Hematopoietic multipotent progenitor cell treated with erythropoietin and hydrocortisone succinate and interleukin-3 and kit ligand, for 17 days (in vitro differentiated cells): ENCODE measurements around the gene CLEC18A.
A peak's percentile ranks its signal among the peaks of the same experiment; 100 is the strongest.
"Not testable (repeated sequence)": the region's sequence is repeated elsewhere in the genome, so short reads cannot be mapped to it uniquely, and the experiment has no call there.

Experiments
- DNase-seq: peaks from one replicate; pipeline ENCODE4 v3.0.0-alpha.2; 2015; ENCODE audit warnings: low spot score

Gene CLEC18A

DNA sequence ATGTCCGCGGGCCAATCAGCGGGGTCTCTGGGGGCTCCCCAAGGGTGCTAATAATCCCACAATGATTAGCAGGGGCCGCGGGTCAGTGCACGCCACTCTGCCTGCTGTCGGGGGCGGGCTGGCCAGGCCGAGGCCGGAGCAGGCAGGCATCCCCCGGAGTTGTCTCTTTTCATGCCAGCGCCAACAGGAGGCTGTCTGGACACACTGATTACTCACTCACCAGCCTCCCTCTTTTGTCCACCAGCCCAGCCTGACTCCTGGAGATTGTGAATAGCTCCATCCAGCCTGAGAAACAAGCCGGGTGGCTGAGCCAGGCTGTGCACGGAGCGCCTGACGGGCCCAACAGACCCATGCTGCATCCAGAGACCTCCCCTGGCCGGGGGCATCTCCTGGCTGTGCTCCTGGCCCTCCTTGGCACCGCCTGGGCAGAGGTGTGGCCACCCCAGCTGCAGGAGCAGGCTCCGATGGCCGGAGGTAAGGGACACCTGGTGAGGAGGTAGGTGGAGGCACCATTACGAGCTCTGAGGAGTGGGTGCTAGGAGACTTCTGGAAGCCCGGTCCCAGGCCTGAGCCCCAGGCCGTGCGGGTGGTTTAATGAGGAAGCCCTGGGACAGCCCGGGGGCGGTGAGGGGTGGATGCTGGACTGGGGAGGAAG, at the start of gene CLEC18A:
Gene CLEC18A (plus strand): TSS at position 318 of the 655 bp plus-strand sequence. CDS start 33 bp downstream, at position 351.
- not testable (repeated sequence) for DNase-seq

DNA sequence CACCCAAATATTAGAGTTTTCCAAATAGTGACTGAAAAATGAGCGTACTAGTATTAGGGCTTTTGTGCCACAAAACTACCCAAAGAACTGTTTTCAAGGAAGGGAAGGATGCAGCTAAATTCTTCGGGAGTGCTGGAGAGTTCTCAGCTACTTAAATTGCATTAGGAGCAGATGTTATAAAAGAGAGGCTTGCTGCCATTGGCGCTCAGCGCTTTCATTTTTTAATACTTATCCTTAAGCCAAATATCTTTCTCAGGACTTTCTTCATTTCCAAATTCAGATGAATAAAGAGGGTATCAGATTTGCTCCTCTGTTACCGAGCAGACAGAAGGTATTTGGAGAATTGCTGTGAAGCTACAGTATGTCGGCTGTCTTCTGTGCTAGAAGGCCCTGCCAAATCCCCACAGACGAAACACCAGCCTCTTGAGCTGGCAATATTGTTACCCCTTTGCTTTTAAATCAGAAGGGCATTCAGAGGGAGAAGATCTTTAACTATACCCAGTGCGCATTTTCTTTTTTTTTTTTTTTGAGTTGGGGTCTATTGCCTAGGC, 47.2 kb upstream of the CLEC18A start:
- no peak for DNase-seq

DNA sequence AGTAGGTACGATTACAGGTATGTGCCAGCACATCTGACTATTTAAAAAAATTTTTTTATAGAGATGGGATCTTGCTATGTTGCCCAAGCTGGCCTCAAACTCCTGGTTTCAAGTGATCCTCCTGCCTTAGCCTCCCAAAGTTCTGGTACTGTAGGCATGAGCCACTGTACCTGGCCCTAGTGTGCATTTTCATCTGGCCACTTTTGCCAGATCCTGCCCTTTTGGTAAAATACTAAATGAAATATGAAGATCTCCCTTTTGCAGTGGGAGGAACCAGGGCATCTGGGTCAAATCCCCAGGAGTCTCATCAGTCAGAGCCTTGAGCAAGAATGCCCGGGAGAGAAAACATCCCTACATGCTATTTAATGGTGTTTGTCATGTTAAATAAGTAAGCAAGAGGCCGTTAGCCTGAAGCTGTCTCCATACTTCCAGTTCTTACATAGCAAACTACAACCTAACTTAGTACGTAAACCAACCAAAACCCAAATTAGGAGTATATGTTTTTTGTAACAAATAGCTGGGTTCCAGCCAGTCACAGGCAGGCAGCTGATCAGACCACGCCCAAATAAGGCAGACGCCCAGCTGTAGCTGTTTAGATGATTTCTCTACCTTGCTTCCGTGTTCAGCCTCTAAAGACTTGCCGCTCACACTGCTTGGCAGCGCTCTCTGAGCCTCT, 46.5 kb upstream of the CLEC18A start:
- DNase-seq: peak; percentile 33

DNA sequence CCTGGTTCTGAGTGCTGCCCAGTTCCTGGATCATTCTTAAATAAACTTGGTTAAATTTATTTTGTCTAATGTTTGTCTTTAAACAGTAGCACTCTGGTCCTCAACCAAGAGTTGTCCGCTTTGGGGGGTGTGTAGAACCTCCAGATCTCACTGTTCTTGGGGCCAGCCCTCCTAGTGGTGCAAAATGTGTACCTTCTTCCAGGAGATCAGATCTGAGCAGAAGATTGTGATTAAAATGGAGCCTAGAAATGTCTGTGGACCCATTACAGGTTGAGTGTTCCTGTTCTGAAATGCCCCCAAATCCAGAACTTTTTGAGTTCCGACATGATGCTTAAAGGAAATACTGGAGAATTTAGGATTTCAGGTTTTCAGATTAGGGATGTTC, 46.0 kb upstream of the CLEC18A start:
- DNase-seq: no peak

DNA sequence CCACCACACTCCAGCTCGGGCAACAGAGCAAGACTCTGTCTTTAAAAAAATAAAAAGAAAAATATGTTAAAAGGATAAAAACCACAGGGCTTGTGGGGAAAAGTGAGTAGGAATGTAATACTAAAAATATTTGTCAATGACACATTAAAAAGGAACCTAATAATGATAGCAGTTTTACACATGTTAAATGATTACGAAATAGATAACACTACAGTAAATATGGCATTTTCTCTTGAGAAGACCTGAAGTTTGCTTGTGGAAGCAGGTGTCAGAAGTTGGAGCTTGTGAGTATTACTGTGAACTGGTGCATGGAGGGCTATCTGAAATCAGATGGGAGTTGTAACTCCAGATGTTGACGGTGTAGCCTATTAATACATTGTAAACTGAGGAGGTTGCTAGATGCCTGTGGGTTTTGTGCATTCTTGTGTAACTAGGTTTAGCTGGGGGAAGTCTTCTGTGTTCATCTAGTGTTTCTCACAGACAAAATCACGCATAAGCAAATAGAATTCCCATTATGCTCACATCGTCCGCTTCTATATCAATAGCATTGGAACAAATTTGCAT, 44.2 kb upstream of the CLEC18A start:
- no peak for DNase-seq

DNA sequence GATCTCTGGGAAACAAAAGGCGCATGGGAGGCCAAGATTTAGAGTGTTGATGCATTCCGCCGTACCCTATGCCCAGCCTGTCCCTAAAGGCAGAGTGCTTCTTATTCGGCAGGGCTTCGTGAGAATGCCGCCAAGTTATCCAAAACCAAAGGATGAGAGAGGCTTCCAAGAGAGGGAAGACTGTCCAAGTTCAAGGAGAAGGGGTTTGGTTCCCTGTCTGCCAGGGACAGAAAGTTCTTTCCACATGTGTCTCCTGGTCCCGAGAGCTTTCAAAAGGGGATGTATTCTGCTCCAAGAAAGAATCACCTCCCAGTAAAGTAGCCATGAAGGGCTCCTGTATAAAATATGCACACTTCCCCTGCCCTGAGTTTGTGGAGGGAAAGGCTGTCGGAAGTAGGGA, 42.1 kb upstream of the CLEC18A start:
- DNase-seq: no peak

DNA sequence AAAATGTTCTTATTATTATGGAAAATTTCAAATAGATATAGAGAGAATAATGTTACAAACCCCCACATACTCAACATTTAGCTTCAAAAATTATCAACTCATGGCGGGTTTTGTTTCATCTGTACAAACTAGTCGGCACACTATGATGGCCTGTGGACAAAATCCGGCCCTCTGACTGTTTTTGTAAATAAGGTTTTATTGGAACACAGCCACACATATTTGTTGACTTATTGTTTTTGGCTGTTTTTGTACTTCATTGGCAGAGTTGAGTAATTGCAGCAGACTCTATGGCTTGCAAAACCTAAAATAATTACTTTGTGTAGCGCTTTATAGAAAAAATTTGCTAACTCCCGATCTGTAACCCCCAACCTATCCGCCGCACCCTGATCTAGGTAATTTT, 41.4 kb upstream of the CLEC18A start:
- no peak for DNase-seq

DNA sequence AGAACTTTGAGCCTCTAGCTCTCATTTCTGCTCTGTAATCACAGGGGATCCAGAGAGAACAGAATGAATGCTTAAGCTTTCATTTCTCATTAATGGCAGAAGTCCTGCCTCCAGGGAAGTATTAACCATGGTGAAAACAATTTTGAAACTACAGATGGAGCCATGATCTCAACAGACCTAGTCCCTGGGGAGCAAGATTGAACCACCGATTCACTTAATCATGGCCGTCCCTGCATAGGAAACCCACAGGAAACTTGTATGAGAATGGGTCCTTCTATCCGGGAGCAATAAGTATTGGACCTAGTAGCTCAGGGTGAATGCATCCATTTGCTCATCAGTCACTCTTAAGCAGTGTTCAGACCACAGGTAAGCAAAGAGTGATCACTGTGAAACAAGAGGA, 40.2 kb upstream of the CLEC18A start:
- no peak for DNase-seq

DNA sequence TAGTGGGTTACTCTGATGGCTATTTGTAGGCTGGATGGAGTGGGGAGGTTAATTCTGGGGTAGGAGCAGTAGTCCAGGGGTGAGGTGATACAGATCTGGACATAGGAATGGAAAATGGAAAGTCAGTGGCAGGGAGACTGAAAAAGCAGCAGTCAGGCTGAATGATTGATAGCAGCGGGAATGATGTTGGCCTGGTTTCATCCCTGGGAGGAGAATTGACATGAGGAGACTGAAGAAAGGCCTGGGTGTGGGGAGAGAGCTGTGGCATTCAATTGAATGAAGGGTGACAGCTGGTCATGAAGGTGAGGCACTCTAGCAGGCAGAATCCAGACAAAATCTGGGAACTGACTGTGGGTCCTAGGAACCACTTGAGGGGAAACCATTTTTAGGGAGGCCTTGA, 34.7 kb upstream of the CLEC18A start:
- DNase-seq: no peak

DNA sequence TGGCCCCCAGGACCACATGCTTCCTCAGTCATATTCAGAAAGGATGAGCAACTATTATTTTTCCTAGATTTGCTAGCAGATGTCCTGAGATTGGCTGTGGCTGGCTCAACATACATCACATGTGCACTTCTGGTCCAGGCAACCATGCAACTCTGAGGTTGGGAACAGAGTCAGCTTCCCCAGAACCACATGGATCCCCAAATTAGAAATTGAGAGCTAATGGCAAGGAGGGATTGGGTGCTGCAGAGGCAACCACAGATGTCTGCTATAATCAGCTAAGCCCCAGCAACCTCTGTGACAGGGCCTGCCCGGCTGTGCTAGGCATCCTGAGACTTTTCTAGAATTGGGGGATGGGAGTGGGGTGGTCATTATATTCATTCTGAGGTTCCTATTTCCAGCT, 33.8 kb upstream of the CLEC18A start:
- no peak for DNase-seq

DNA sequence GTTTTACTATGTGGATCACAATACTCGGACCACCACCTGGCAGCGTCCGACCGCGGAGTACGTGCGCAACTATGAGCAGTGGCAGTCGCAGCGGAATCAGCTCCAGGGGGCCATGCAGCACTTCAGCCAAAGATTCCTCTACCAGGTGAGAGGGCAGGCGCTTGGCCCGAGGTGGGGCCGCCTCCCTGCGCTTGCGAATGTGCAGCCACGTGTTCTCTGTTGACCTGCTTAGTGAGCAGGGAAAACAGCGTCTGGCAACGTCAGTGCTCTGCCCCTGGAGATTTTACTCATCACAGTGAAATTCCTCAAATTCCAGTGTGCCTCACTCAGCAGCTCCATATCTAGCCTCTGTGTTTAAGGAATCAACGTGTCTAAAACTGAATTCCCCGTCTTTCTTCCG, 33.4 kb upstream of the CLEC18A start:
- no peak for DNase-seq

DNA sequence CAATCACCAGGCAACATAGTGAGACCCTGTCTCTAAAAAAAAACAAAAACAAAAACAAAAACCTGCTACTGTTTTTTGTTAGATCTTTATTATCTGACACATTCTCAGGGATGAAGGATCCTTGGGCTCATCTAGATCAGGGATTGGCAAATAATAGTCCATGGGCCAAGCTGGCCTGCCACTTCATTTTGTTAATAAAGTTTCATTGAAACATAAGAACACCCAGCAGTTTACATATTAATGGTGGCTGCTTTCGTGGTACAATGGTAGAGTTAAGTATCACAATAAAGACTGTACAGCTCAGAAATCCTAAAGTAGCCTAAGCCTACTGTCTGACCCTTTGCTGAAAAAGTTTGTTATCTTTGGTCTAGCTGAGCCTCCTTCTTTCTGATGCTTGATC, 32.9 kb upstream of the CLEC18A start:
- no peak for DNase-seq

DNA sequence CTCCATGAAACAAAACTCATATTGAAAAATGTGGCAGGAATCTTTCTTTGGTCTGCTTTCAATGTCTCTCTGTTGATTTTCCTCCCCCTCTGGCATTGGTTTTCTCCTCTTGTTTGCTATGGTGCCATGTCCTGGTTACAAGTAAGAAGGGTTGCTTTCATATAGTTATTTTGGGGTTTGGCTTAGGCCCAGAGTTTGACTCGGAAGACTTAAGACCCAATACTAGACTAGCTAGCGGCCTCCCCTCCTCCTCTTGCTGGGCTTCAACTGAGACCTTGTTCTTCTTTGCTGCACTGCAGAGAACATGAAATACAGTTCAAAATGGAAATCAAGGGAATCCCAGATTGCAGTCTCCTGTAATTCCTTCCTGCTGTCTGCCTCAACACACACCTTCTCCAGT, 30.0 kb upstream of the CLEC18A start:
- DNase-seq: no peak

DNA sequence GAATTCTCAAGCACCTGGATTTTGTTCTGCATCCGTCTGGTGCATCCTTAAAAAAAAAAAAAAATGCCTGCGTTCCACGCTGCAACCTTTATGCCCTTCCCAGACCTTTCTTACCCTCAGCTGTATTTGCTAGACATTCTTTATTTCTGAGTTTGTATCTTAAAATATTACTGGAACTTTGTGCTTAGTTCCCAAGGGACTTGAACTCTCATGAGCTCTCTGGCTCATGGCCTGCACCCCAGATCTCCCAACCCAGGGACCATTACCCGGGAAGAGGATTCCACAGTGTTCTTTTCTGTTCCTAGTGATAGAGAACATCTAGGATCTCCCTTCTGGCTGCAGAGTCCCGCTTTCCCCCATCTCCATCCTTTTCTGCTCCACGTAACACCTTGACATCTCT, 28.9 kb upstream of the CLEC18A start:
- DNase-seq: no peak

DNA sequence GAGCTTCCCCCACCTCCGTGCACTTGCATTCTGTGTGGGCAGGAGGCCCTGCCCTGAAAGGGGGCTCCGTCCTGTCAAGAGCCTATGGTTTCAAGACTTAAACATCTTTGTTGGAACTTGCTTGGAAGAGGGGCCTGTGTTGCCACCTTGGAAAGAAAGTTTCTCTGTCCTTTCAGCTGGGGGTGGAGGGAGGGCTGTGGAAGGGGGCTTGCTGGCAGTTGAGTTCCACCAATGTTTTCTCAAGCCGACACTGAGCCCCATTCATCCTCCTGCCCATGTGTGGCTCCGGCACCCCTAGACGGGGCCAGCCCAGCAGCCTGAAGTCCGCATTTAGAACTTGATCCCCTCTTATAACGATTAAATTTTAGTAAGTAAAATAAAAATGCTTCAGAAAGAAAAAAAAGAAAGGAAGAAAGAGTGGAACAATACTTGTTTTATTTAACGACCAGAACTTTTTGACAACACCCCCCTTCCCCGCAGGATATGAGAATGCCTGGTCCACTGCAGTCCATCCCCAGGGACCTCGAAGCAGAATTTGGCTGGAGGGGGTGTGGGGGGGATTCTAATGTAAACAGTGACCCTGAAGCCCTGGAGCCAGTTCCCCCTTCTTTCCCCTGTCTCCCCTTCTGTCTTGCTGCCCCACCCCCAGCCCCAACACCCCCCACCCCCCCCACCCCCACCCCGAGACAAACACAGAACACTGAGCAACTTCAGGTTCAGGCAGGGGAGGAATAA, 26.9 kb upstream of the CLEC18A start:
- DNase-seq: no peak

DNA sequence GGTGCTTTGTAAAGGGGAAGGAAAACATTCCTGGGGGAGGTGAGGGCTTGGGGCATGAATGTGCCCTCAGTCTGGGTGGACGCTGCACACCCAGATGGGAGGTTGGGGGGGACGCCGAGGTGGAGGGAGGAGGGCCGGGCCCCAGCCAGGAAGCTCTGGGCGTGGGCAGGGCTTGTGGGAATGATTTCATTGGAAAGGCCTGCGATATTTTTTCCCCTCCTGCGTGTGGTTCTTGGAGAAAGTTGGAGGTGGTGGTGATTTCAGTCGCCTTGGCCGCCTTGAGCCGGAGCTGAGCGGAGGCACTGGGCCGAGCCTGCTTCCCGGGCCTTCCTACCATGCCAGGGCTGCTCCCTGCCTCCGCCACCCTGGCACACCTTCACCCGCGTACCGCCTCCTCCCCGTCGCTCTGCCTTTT, 26.4 kb upstream of the CLEC18A start:
- no peak for DNase-seq

DNA sequence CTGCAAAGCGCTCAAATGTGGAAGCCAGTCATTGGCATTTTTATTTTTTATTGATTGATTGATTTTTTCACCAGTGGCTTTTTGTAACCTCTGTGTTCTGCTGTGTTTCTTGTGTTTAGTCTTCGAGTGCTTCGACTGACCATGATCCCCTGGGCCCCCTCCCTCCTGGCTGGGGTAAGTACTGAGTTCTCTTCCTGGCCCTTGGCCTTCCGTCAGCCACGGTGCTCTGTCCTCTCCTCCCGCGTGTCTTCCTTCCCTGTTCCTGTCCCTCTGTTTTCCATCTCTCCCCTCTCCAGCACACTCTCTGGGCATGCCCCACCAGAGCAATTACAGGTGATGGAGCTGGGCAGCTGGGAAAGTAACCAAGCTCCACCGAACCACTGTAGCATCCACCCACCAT, 25.8 kb upstream of the CLEC18A start:
- DNase-seq: no peak

DNA sequence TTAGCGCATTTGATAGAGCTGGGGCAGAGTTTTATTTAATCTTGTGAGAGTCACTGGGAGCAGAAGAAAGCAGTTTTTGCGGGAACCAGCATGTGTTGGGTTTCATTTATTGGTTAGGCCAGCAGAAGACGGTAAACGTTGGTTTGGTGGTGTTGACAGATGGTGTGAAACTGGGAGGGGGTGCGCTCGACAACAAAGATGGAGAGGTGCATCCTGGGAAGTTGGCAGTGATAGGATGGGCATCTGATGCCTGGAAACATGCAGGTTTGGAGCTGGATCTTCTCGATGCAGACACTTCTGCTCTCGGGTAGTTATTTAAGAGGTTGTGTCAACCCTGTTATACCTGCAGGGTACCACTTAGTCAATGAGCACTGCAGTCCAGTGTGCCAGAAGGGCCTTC, 24.9 kb upstream of the CLEC18A start:
- DNase-seq: no peak

DNA sequence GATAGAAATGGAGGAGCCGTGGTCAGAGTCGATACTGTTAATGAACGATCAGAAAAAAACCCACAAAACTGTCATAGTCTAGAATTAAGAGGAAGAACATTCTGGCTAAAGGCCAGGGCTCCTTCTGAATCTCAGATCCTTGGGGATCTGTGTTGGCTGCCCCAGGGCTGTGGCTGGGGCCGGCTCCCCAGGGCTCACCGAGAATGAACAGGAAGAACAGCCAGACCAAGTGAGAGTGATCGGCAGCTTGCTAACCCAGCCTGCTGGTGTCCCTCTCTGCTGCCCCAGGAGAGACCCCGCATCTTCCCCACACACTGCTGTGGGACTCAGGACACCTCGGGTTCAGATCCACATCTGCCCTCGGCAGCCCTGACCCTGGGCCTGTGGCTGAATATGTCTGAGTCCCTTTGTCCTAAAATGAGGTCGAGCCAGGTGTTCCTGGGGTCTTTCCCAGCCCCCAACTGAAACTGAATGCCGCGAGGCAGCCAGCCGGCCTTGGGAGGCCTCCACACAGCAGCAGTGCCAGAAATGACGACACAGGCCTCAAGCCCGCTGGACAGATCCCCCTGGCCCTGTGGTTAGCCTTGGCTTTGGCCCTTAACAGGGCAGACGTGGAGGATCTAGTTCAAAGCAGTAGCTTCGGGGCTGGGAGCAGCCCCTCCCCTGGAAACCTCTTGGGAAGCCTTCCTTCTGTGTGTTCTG, 23.9 kb upstream of the CLEC18A start:
- no peak for DNase-seq

DNA sequence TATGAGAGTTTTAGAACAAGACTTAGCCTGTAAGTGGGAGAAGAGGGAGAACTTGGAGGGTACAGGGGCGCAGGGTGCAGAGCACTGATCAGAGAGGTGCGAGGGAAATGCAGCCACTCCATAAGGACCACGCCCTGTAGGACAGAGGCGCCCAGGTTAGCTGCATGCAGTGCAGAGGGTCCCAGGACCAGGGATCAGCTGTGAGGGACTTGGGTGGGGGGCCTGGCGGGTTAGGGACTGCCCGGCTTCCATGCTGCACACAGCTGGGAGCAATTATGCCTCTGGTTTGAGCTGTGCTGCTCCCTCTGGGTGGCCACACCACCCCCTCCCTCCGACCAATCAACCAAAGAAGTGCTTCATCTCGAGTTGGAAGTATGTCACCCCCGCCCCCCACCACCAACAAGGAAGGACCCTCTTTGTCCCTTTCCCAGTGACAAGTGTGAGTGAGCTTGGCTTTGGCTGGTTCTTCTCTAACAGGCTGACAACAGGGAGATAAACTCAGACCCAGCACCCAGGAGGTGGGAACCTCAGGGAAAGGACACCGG, 22.2 kb upstream of the CLEC18A start:
- DNase-seq: no peak

DNA sequence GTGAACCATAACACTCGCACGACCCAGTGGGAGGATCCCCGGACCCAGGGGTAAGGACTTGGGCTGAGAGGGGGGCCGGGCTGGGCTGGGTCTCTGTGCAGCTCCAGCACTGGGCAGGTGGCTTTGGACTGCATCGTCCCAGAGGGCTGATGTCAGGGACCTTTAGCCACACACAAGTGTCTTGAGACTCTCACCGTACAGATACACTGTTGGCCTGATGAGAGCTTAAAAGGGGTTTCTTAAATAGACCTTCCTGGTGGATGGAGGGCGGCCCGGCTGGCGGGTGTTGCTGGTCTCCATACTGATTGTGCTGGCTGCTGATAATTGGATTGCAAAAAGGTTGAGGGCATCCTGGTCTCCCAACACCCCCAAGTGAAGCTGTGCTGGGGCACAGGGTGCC, 21.7 kb upstream of the CLEC18A start:
- DNase-seq: no peak
